HG02642 (cell line): ENCODE measurements around the gene TUBB2A.
A peak's percentile ranks its signal among the peaks of the same experiment; 100 is the strongest.

Source experiments
- ATAC-seq: cut with Tn5 transposase; IDR thresholded peaks from one replicate; pipeline ENCODE4 v1.9.1; 2021; ENCODE audit warnings: mild to moderate bottlenecking; ENCODE audit not compliant: unreplicated experiment, poor library complexity

The TUBB2A gene

DNA sequence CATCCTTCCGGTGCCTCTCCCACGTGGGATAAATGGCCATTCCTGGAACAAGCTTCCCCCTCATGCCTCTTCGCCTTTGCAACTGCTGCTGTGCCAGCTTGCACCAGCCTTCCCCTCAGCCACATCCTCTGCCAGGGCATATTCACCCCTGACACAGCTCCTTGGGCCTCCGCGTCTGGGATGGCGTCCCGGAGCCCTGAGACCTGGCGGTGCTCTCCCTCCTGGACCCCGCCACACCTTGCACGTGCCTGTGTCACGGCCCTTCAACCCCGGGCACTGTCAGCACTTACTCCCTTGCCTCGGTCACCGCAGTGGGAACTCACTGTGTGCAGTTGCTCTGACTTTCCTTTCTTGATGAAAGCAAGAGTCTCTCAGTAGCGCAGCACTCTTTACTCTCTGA, 25.6 kb downstream of the TUBB2A start:
- no peak for ATAC-seq

GRCh38 chr6:3128356-3129108, 28.8 kb downstream of the TUBB2A start:
- no peak for ATAC-seq

- no peak for ATAC-seq
Measured at GRCh38 chr6:3125815-3126214, 31.5 kb downstream of the TUBB2A start.

- no peak for ATAC-seq
Measured at GRCh38 chr6:3124667-3125066, 32.7 kb downstream of the TUBB2A start.

GRCh38 chr6:3122823-3123182, 34.5 kb downstream of the TUBB2A start:
- ATAC-seq, result no peak

DNA sequence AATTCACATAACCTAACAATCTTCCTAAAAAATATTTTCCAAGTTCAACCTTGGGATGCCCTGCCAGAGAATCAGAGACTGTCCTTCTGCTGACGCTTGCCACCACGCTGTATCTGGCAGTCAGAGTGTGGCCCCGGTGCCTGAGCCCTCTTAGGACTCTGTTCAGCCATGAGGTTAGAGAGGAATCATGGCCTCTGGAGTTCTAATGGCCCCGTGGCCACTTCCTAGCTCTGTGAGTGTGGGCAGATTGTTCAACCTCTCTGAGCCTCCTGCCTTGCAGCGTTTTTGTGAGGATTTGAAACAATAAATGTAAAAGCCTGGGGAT, 36.6 kb downstream of the TUBB2A start:
- ATAC-seq, result no peak

- ATAC-seq, result peak; percentile 30
Measured at GRCh38 chr6:3119040-3119723, 38.2 kb downstream of the TUBB2A start.

DNA sequence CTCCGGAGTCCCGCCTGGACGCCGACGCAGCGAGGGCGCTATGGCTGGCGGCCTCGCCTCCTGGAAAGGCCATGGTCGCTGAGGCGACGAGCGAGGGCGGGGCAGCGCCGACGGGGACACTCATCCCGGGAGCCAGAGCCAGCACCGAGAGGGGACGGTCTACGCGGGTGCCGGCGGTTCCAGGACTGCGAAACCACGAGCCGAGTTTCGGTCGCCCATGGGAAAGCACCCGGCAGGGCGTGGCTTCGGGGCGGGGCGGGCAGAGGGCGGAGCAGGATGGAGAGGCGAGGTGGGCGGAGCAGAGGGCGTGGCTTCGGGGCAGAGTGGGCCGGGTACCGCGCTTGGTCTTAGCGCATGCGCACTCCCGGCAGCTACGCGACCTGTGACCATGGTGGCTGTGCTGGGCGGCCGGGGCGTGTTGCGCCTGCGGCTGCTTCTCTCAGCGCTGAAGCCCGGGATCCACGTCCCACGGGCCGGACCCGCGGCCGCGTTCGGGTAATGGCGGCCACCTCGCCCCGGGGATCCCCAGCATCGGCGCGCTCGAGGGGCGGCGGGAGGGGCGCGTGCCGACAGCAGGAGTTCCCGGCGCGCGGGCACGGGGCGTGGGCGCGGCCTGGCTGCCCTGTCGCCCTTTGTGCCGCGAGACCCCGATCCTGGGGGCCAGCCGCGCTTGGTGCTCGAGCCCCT, 38.8 kb downstream of the TUBB2A start, which contains the start of gene BPHL:
TSS of gene BPHL (plus strand) at position 359 of the 687 bp plus-strand sequence. CDS start at position 389, 30 bp downstream.
- ATAC-seq, result peak; percentile 95

DNA sequence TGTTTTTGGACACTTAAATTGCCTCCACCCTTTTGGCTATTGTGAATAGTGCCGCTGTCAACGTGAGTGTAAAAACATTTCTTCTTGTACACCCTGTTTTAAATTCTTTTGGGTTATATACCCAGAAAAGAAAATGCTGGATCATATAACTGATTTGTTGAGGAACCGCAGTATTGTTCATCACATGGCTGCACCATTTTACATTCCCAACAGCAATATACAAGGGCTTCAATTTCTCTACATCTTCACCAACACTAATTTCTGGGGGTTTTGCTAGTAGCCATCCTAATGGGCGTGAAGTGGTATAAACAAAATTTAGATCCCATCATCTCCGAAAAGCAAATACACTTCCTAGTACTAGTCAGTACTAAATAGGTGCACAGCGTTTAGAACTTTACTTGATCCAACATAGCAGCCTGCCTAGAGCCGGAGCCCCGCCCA, 39.4 kb downstream of the TUBB2A start:
- ATAC-seq, result no peak

- ATAC-seq, result no peak
Measured at GRCh38 chr6:3114377-3114776, 43.0 kb downstream of the TUBB2A start.

DNA sequence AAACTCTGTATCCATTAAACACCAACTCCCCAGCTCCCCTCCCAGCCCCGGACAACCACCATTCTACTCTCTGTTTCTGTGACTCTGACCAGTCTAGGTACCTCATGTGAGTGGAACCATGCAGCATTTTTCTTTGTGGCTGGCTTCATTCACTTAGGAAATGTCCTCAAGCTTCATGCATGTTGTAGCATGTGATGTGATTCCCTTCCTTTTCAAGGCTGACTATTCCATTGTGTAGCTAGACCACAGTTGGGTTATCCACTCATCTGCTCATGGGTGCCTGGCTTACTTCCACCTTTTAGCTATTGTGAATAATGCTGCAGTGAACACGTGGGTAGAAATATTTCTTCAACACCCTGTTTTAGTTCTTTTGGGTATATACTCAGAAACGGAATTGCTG, 47.6 kb downstream of the TUBB2A start:
- no peak for ATAC-seq

- no peak for ATAC-seq
Measured at GRCh38 chr6:3108746-3109414, 48.5 kb downstream of the TUBB2A start.
